Sigmoid colon (tissue), 4 donors: Measurements from ENCODE around the gene SEMA4B.

Experiments
- EP300 ChIP-seq, 4 donors: sonication (generic); formaldehyde crosslinking; IDR thresholded peaks; one replicate each; pipeline ENCODE4 v1.6.1; 2017; ENCODE audit warnings: antibody characterized with exemption in 4 of 4
- POLR2A ChIP-seq, 2 donors: fragments of 450-650 bp; IDR thresholded peaks; one replicate each; pipeline ENCODE4 v1.6.1; 2016; ENCODE audit warnings: antibody characterized with exemption in 2 of 2, mild to moderate bottlenecking in 2 of 2, moderate library complexity in 2 of 2
- POLR2AphosphoS5 ChIP-seq, 4 donors: sonication (generic); formaldehyde crosslinking; IDR thresholded peaks; one replicate each; pipeline ENCODE4 v1.6.1; 2017; ENCODE audit warnings: antibody characterized with exemption in 4 of 4
- TF ChIP-seq, protein P1 (sequence below), 4 experiments: fragments of 450-650 bp in 3 of 4; fragments of 200-600 bp in 1 of 4; IDR thresholded peaks; one replicate each; pipeline ENCODE4 v1.5.1; 2016 to 2019; ENCODE audit warnings: antibody characterized with exemption in 4 of 4, mild to moderate bottlenecking in 3 of 4, moderate library complexity in 2 of 4

DNA sequence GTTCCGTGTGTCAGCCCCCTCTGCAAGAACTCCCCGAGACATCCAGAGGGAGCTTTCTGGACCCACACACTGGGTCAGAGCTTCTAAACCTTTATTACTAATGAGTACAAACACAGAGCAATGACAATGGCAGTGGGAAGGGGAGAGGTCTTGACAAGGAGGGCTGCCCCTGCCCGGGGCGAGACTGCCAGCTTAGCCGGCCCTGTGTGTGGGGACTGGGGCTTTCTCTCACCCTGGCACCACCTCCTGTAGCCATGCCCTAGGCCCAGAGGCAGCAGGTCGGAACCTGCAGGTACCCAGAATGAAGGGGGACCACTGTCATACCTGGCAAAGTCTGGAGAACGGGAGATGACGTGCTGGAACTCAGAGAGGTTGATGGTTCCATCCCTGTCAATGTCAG lies 29.5 kb downstream of the SEMA4B start:
- TF ChIP-seq, protein P1, sequence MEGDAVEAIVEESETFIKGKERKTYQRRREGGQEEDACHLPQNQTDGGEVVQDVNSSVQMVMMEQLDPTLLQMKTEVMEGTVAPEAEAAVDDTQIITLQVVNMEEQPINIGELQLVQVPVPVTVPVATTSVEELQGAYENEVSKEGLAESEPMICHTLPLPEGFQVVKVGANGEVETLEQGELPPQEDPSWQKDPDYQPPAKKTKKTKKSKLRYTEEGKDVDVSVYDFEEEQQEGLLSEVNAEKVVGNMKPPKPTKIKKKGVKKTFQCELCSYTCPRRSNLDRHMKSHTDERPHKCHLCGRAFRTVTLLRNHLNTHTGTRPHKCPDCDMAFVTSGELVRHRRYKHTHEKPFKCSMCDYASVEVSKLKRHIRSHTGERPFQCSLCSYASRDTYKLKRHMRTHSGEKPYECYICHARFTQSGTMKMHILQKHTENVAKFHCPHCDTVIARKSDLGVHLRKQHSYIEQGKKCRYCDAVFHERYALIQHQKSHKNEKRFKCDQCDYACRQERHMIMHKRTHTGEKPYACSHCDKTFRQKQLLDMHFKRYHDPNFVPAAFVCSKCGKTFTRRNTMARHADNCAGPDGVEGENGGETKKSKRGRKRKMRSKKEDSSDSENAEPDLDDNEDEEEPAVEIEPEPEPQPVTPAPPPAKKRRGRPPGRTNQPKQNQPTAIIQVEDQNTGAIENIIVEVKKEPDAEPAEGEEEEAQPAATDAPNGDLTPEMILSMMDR (IDR thresholded peaks at IDR 0.05), result no peak
- TF ChIP-seq POLR2A (IDR thresholded peaks at IDR 0.05) (no peak), POLR2AphosphoS5 (IDR thresholded peaks at IDR 0.05) (no peak), EP300 (IDR thresholded peaks at IDR 0.05) (no peak)
